ES-I3 (cell line): ENCODE results near the gene LIPT2.

Experiments
- H3K36me3 ChIP-seq: 2 replicates; pipeline ENCODE4 v1.6.1; 2013; ENCODE audit warnings: mild to moderate bottlenecking, low read length, control low read depth, moderate library complexity; ENCODE audit not compliant: insufficient read depth
- H3K4me1 ChIP-seq: 2 replicates; pipeline ENCODE4 v1.6.1; 2013; ENCODE audit warnings: mild to moderate bottlenecking, control low read depth, low read length; ENCODE audit not compliant: insufficient read depth
- H3K9ac ChIP-seq: 2 replicates; pipeline ENCODE4 v1.6.1; 2013; ENCODE audit warnings: low read depth, mild to moderate bottlenecking, low read length, moderate library complexity
- H3K9me3 ChIP-seq: 2 replicates; pipeline ENCODE4 v1.6.1; 2013; ENCODE audit warnings: mild to moderate bottlenecking, low read length, moderate library complexity; ENCODE audit not compliant: control insufficient read depth, insufficient read depth

LIPT2 gene

DNA sequence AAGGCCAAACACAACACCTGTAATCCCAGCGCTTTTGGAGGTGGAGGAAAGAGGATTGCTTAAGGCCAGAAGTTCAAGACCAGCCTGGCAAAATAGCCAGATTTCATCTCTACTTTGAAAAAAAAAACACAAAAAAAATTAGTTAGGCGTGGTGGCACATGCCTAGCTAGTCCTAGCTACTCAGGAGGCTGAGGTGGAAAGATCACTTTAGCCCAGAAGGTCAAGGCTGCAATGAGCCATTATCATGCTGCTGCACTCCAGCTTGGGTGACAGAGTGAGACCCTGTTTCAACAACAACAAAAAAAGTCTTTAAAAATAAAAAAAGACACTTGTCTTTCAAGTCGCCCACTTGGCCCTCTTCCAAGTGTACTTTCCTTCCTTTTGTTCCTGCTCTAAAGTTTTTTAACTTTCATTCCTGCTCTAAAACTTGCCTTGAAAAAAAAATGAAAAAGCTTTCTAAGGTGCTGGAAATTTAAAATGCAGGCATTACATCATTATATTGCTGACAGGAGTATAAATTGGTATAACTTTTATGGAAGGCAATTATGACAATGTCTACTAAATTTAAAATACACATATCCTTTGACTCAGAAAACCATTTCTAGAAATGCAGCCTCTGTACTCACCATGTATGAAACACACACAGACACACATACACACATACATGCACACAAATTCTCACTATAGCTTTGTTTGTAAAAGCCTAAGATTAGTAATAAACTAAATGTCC lies 12.7 kb downstream of the LIPT2 start:
- Histone ChIP-seq H3K9me3 (no peaks in the 10 kb centered on the region), H3K36me3 (no peaks in the 10 kb centered on the region), H3K9ac (no peak overlapping the region), H3K4me1 (no peaks in the 10 kb centered on the region)

DNA sequence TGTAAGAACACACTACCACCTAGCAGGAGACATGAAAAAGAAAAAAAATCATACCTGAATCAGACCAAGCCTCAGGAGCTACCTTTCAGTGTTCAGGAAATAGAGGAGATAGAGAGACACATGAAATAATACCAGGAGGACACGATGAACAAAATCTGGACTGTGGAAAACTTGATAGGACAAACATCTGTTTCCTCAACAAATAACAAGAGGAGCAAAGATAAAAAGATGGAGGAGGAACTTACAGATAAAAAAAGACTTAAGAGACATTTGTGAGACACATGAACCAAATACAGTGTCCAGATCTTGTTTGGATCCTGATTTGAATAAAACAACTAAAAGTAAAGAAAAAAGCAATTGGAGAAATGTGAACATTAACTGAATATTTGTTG lies 13.8 kb downstream of the LIPT2 start:
- no peaks in the 10 kb centered on the region for H3K9me3 ChIP-seq
- H3K36me3 ChIP-seq, result no peaks in the 10 kb centered on the region
- no peaks in the 10 kb centered on the region for H3K4me1 ChIP-seq
- no peak overlapping the region for H3K9ac ChIP-seq

DNA sequence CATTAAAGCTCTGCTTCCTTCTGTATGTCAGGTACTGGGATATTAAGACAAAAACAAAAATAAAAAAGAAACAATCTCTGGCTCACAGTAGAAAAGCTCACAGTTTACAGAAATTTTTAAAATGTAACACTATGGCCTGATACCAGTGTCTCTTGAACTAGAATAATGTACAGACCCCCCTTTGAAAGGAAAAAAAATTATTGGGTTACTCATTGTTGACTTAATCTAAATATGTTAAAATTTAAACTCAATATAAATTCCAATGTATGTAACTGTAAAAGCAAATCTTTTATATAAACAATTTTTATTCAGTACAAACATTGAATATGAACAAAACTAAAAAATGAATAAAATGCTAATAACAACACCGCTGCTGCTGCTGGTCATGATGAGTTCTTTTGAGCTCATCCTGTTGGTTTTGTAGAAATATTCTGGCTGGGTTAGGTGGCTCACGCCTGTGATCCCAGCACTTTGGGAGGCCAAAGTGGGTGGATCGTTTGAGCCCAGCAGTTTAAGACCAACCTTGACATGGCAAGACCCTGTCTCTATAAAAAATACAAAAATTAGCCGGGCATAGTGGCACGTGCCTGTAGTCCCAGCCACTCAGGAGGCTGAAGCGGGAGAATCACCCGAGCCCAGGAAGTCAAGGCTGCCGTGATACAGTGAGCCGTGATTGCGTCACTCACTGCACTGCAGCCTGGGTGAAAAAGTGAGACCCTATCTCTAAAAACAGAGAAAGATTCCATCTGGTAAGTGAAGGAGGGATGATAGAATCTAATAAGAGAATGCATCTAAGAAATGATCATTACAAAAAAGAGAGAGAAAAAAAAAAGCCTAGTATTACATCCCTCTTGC lies 14.4 kb downstream of the LIPT2 start:
- Histone ChIP-seq H3K9ac (no peak overlapping the region), H3K4me1 (no peaks in the 10 kb centered on the region), H3K36me3 (no peaks in the 10 kb centered on the region), H3K9me3 (no peaks in the 10 kb centered on the region)

DNA sequence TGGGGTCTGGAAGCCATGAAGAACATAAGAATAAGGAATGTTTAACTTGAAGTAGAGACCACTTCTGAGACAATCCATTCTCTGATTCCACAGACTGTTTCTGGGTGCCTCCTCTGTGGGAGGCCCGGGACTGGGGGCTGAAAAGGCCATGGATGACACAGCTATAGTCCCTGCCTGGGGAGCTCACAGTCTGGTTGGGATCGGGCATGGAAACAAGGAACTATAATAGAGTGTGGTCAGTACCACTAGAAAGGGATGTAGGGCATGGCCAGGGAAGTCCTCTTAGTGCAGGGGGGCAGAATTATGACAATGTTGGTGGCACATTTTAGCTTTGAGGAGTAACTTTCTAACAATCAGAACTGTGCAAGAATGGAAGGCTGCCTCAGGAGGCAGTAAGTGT lies 17.0 kb downstream of the LIPT2 start:
- Histone ChIP-seq H3K36me3 (no peaks in the 10 kb centered on the region), H3K4me1 (no peaks in the 10 kb centered on the region), H3K9me3 (no peaks in the 10 kb centered on the region), H3K9ac (no peak overlapping the region)

DNA sequence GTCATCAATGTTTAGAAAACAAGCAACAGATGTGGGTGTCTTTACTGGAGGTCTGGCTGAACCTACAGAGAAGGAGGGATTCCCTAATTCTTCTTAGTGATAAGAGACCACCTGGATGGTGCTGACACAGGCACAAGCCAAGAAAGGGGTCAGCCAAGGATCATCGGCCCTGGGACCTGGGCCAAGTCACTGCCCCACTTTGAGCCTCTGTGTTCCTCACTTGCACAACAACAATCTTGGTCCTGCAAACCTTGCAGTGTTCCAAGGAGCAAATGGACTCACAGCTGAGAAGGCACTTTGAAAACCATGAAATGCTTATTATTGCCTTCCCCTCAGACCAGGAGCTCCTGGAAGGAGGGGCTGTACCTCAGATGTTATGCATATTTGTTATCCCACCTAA lies 19.2 kb downstream of the LIPT2 start:
- no peaks in the 10 kb centered on the region for H3K9me3 ChIP-seq
- no peaks in the 10 kb centered on the region for H3K4me1 ChIP-seq
- H3K36me3 ChIP-seq, result no peaks in the 10 kb centered on the region
- H3K9ac ChIP-seq, result no peak overlapping the region

DNA sequence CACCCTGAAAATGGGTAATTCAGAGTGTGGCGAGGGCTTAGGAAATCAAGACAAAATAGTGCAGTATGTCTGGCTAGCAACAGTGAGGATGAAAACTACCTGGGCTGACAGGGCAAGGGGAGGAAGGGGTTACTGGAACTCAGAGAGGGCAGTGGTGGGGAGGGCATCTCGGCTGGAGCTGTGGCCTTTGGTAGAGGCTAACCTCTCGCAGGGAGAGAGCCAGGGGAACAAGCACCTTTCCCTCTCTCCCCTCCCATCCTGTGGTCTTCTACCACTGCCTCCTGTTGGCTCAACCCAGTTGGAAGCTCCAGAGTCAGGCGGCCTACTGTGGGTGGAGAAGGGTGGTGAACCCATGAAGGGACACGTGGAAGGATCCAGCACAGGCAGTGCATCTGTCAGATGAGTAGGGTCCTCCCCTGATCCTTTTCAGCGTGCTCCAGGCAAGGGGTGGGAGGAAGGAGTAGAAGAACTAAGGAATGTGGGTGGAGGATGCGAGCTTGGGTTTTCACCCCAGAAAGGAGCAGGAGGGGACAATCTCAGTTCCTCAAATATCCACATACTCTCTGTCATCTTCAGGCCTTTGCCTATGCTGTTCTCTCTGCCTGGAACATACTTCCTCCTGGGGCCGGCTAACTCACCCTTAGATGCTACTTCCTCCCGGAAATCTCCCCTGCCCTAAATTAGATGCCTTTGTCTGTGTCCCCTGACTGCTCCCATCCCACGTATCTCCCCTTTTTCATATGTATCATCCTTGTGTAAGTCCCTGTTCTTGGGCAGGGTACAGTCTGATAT lies 19.9 kb downstream of the LIPT2 start:
- Histone ChIP-seq H3K9ac (no peak overlapping the region), H3K36me3 (no peaks in the 10 kb centered on the region), H3K9me3 (no peaks in the 10 kb centered on the region), H3K4me1 (no peaks in the 10 kb centered on the region)

DNA sequence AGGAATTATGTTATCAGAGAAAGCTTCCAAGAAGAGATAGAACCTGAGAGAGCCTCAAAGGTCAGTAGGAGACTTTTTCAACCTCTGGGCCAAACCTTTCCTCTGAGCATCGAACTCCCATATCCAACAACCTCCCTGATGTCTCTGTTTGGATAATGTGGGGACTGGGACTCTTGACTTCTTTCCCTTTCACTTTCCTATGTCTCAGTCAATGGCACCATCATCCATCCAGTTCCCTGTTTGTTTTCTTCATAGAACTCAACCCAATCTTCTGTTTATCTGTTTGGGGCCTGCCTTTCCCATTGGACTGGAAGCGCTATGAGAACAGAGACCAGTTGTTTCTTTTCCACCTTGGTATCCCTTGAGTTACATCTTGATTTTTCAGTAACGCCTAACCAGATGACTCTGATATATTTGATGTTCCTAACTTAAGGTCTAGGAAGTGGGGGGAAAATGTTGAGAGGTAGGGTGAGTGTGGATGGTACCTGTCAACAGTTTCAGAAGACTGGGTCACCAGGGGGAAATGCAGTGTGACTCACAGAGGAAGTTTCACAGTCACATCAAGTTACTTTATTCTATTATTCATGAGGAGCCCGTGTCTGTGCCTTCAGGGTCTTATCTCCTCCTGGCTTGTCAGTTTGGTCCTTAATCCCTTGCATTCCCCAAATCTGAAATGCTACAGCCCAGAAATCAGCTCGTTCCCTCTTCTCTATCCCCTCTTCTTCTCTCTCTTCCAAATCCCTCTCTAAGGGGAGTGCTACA lies 21.7 kb downstream of the LIPT2 start:
- H3K9ac ChIP-seq, result no peak overlapping the region
- H3K36me3 ChIP-seq, result no peaks in the 10 kb centered on the region
- H3K9me3 ChIP-seq, result no peaks in the 10 kb centered on the region
- peaks cover 8% of the 10 kb centered on the region; the same call in 1 of the 2 replicates for H3K4me1 ChIP-seq

DNA sequence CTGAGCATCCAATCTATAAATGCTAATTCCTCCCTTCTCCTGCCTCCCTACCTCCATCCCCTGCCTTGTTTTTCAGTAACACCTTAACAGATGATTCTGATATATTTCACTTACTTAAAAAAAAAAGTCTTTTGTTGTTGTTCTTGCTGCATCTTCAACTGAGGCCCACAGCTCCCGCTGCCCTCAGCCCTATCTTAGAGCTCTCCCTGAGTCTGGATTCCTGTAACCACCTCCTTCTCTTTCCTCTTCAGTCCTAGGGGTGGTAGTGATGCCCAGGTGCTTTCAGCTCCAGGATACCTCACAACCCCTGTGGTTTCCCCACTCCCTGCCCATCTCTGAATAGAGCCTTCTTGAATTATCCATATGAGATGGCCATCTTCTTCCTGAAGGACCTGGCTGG lies 22.5 kb downstream of the LIPT2 start:
- Histone ChIP-seq H3K4me1 (peaks cover 8% of the 10 kb centered on the region; the same call in 1 of the 2 replicates), H3K36me3 (no peaks in the 10 kb centered on the region), H3K9ac (no peak overlapping the region), H3K9me3 (no peaks in the 10 kb centered on the region)

DNA sequence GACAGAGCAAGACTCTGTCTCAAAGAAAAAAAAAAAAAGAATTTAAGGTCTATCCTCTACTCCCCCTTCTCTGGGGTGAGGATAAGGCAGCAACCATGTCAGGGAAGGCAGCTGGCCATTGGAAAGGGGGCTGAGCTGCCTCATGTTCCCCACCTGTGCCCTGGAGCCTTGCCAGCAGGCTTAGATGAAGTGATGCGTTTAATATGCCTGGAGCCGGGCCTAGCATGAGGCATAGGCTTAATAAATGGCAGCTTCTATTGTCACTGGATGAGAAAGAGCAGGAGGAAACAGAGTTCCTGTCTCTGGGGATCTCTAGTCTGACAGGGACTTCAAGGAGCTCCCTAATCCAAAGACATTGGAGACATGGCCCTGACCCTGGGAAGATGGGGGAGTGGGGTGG lies 23.0 kb downstream of the LIPT2 start:
- Histone ChIP-seq H3K9ac (no peak overlapping the region), H3K4me1 (peaks cover 8% of the 10 kb centered on the region; the same call in 1 of the 2 replicates), H3K36me3 (no peaks in the 10 kb centered on the region), H3K9me3 (no peaks in the 10 kb centered on the region)

DNA sequence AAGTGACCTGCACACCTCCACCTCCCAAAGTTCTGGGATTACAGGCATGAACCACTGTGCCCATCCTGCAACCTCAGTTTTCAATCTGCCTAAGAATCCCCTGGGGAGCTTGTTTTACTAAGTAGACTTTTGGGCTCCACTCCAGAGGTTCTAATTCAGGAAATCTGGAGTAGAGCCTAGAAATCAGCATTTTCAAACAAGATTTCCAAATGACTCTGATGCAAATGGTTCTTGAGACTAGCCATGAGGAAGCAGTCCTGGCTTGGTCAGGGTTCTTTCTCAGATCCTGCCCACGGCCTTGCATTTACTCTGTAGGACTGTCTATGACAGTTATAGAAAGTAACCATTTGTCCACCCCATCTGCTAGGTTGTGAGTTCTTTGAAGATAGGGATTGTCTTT lies 24.6 kb downstream of the LIPT2 start:
- Histone ChIP-seq H3K9me3 (no peaks in the 10 kb centered on the region), H3K4me1 (peaks cover 8% of the 10 kb centered on the region; the same call in 1 of the 2 replicates), H3K9ac (no peak overlapping the region), H3K36me3 (no peaks in the 10 kb centered on the region)

DNA sequence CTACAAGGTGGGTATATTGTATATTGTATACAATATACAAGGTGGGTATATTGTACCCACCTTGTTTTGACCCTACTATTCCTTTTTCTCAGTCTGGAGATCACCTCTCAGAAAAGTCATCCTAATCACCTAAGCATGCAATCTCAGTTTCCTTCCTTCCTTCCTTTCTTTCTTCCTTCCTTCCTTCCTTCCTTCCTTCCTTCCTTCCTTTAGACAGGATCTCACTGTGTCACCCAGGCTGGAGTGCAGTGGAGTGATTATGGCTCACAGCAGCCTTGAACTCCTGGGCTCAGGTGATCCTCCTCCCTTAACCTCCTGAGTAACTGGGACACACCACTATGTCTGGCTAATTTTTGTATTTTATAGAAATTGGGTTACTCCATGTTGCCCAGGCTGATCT lies 25.0 kb downstream of the LIPT2 start:
- Histone ChIP-seq H3K36me3 (no peaks in the 10 kb centered on the region), H3K9me3 (no peaks in the 10 kb centered on the region), H3K4me1 (peaks cover 8% of the 10 kb centered on the region; the same call in 1 of the 2 replicates), H3K9ac (no peak overlapping the region)

DNA sequence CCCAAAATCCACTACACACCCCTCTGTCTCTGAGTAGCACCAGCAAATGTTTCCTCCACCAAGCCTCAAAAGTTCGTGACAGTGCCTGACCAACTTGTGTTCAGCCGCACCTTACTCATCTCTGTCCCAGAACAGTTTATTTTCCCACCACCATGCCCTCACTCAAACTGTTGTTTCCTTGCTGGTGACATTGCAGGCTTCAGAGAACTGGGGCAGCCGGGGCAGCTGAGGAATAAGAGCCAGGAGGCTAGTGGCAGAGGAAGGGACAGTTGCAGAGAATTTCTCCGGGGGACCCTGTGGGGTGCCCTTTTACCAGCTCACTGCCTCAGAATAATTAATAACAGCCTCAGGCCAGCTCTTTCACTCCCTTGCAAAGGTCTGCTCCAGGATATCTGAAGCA lies 25.5 kb downstream of the LIPT2 start:
- Histone ChIP-seq H3K36me3 (no peaks in the 10 kb centered on the region), H3K4me1 (peaks cover 8% of the 10 kb centered on the region; the same call in 1 of the 2 replicates), H3K9ac (peak overlapping the region; percentile 7), H3K9me3 (no peaks in the 10 kb centered on the region)

DNA sequence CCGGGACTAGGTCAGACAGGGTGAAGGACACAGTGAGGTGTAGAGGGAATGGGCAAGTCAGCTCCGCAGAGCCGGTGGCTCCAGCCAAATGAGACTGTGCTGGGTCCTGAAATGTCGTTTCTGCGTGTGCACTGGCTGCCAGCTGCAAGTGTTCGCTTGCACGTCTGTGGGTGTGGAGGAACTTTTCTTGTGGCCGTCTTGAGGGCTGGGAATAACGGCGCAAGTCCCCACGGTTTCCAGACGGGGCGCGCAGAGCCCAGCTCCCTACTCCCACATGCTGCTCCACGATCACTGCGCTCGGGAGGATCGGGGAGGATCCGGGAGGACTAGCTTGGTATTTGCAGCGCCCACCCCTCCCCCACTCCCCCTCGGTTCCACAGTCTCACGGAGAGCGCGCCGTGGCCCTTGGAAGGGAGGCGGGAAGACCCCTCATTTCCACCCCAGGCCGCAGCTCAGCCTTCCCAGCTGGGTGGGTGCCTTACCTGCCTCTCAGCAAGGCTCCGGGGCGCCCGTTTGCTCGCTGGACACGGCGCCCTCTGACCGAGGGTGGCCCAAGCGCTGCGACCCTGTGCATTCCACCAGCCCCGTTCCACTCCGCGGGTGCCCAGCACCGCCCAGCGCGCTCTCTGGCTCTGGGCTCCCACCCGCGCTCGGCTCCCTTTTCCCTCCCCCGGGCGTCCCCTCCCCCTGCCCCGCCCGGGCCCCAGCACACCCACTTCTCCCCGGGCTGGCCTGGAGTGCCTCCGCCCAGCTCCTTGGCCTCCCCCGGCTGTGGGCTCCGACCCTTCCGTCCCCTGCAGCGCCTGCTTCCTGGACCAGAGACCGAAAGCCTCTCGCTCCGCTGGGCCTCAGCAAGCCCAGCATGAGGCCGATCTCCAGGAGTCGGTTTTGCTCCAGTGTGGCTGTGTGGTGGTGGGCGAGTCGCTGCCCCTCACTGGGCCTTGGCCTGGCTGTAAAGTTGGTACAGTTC lies 26.3 kb downstream of the LIPT2 start, which contains the start of gene KCNE3:
Gene KCNE3 (minus strand): TSS at position 634 of the 970 bp plus-strand sequence. CDS start 9,986 bp downstream, outside the sequence.
- H3K4me1 ChIP-seq, result peaks cover 11% of the 10 kb centered on the region; the same call in 1 of the 2 replicates
- no peaks in the 10 kb centered on the region for H3K36me3 ChIP-seq
- no peaks in the 10 kb centered on the region for H3K9me3 ChIP-seq
- H3K9ac ChIP-seq, result peak within 1 kb of the TSS; percentile 69
